GM12878 (cell line): Measurements from ENCODE around the gene ARHGAP15. TPM values are rescaled to one million over a fixed set of nuclear protein-coding genes. Genes with fewer than 3 reads are reported as not detected.

Experiments
- ATAC-seq: fragments of 200-7000 bp; cut with Tn5 transposase; 3 replicates; pipeline ENCODE4 v1.9.1; 2020; ENCODE audit warnings: mild to moderate bottlenecking, moderate library complexity
- BruUV-seq: library from RNA; stranded (reverse); fragments of 400-500 nt; replicated peaks from 2 replicates; lab custom pipeline; 2021; lab: Mats Ljungman, UMichigan
- CTCF ChIA-PET: fragments of 300-600 bp; sonication (Branson Sonifier 250); formaldehyde crosslinking; extraction: SDS; loops from one replicate; lab custom pipeline; 2021; ENCODE audit warnings: inconsistent platforms; lab: Yijun Ruan, JAX
- POLR2A ChIA-PET: fragments of 350-600 bp; formaldehyde crosslinking; extraction: SDS; loops from one replicate; lab custom pipeline; 2021; ENCODE audit warnings: inconsistent platforms; lab: Charles Lee
- RAD21 ChIA-PET: fragments of 300-600 bp; sonication (Branson Sonifier 250); formaldehyde crosslinking; loops from one replicate; lab custom pipeline; 2023; ENCODE audit warnings: antibody characterized with exemption; ENCODE audit not compliant: unreplicated experiment; lab: Charles Lee
- SMC1A ChIA-PET: fragments of 300-600 bp; sonication (Branson Sonifier 250); formaldehyde crosslinking; loops from one replicate; lab custom pipeline; 2023; ENCODE audit not compliant: unreplicated experiment, uncharacterized antibody; lab: Charles Lee
- DNase-seq: peaks from one replicate; pipeline ENCODE4 v3.0.0-alpha.2; 2011; ENCODE audit warnings: low read depth, low spot score
- FAIRE-seq: peaks from 3 replicates; lab custom pipeline; 2011; peaks lifted over from hg19 to GRCh38; lab: Jason Lieb, UNC
- H2AFZ ChIP-seq: 2 replicates; pipeline ENCODE4 v1.6.0; 2011; ENCODE audit warnings: low read depth, low read length, control low read depth; ENCODE audit not compliant: control insufficient read depth
- H3K27ac ChIP-seq: 2 replicates; pipeline ENCODE4 v1.5.1; 2011; ENCODE audit warnings: control low read depth; ENCODE audit not compliant: control insufficient read depth, insufficient read depth
- H3K27me3 ChIP-seq, 2 experiments: replicated peaks in 1 of 2; 2 replicates each; pipeline versions ENCODE4 v1.6.0 to v1.6.1; 2011; ENCODE audit warnings: low read length in 1 of 2; ENCODE audit not compliant: control insufficient read depth in 2 of 2, insufficient read depth in 2 of 2
- H3K36me3 ChIP-seq, 2 experiments: 2 replicates each; pipeline ENCODE4 v1.5.1; 2011; ENCODE audit warnings: low read length in 1 of 2; ENCODE audit not compliant: control insufficient read depth in 2 of 2, insufficient read depth in 2 of 2
- H3K4me1 ChIP-seq: 2 replicates; pipeline ENCODE4 v1.6.1; 2011; ENCODE audit warnings: mild to moderate bottlenecking, low read length, moderate library complexity, mixed read lengths; ENCODE audit not compliant: control insufficient read depth, insufficient read depth
- H3K4me2 ChIP-seq: 2 replicates; pipeline ENCODE4 v1.6.0; 2011; ENCODE audit warnings: control low read depth; ENCODE audit not compliant: control insufficient read depth, insufficient read depth
- H3K4me3 ChIP-seq: fragments of 200-600 bp; sonication (generic); 2 replicates; pipeline ENCODE4 v1.5.1; 2016
- H3K79me2 ChIP-seq: 2 replicates; pipeline ENCODE4 v1.6.0; 2011; ENCODE audit warnings: low read length; ENCODE audit not compliant: control insufficient read depth, insufficient read depth
- H3K9ac ChIP-seq: 2 replicates; pipeline ENCODE4 v1.8.0; 2011; ENCODE audit warnings: low read length, control low read depth, mixed read lengths; ENCODE audit not compliant: control insufficient read depth, insufficient read depth
- H3K9me3 ChIP-seq: replicated peaks from 3 replicates; pipeline ENCODE4 v1.5.1; 2011; ENCODE audit warnings: mild to moderate bottlenecking, low read length; ENCODE audit not compliant: control insufficient read depth, insufficient read depth
- H4K20me1 ChIP-seq: 2 replicates; pipeline ENCODE4 v1.6.0; 2011; ENCODE audit not compliant: control insufficient read depth, insufficient read depth
- ATF3 ChIP-seq: IDR thresholded peaks from 2 replicates; pipeline ENCODE4 v1.6.1; 2011; ENCODE audit warnings: low read depth, mild to moderate bottlenecking, low read length, moderate library complexity, borderline replicate concordance; ENCODE audit errors: extremely low read depth
- BACH1 ChIP-seq: fragments of 450-650 bp; IDR thresholded peaks from 2 replicates; pipeline ENCODE4 v1.6.1; 2017; ENCODE audit warnings: mild to moderate bottlenecking, borderline replicate concordance
- CBX5 ChIP-seq: sonication (generic); IDR thresholded peaks from 2 replicates; pipeline ENCODE4 v1.6.1; 2016; ENCODE audit warnings: low read depth, moderate library complexity, mild to moderate bottlenecking, inconsistent platforms
- HDGF ChIP-seq: fragments of 450-650 bp; IDR thresholded peaks from 2 replicates; pipeline ENCODE4 v1.6.1; 2016; ENCODE audit warnings: antibody characterized with exemption
- IRF5 ChIP-seq: fragments of 450-650 bp; IDR thresholded peaks from 2 replicates; pipeline ENCODE4 v1.6.1; 2017; ENCODE audit warnings: borderline replicate concordance
- JUND ChIP-seq: IDR thresholded peaks from 2 replicates; pipeline ENCODE4 v1.6.1; 2012; ENCODE audit warnings: low read depth, mild to moderate bottlenecking, low read length, improper control_type of control experiment, moderate library complexity
- KAT2A ChIP-seq: conservative IDR thresholded peaks from 2 replicates; pipeline ENCODE4 v1.6.1; 2011; ENCODE audit warnings: low read depth, low read length; ENCODE audit not compliant: control insufficient read depth
- LARP7 ChIP-seq: fragments of 450-650 bp; IDR thresholded peaks from 2 replicates; pipeline ENCODE4 v1.6.1; 2017; ENCODE audit warnings: mild to moderate bottlenecking
- MAX ChIP-seq: IDR thresholded peaks from 2 replicates; pipeline ENCODE4 v1.6.1; 2012; ENCODE audit warnings: low read depth, low read length, improper control_type of control experiment
- MYB ChIP-seq: fragments of 150-350 bp; IDR thresholded peaks from 2 replicates; pipeline ENCODE4 v1.6.1; 2014; ENCODE audit warnings: mild to moderate bottlenecking, low read depth, low read length, borderline replicate concordance
- NBN ChIP-seq: fragments of 450-650 bp; IDR thresholded peaks from 2 replicates; pipeline ENCODE4 v1.6.1; 2016
- NR2C1 ChIP-seq: fragments of 450-650 bp; IDR thresholded peaks from 2 replicates; pipeline ENCODE4 v1.6.1; 2017; ENCODE audit warnings: antibody characterized with exemption, mild to moderate bottlenecking, moderate library complexity
- RBBP5 ChIP-seq: fragments of 200-600 bp; sonication (generic); conservative IDR thresholded peaks from 2 replicates; pipeline ENCODE4 v1.6.1; 2016
- RELA ChIP-seq: fragments of 450-650 bp; IDR thresholded peaks from 2 replicates; pipeline ENCODE4 v1.8.0; 2014; ENCODE audit warnings: borderline replicate concordance; ENCODE audit not compliant: partially characterized antibody
- SPI1 ChIP-seq: IDR thresholded peaks from 2 replicates; pipeline ENCODE4 v1.6.1; 2011; ENCODE audit warnings: low read depth, mild to moderate bottlenecking, low read length, moderate library complexity, borderline replicate concordance; ENCODE audit not compliant: insufficient read depth
- ZNF207 ChIP-seq: fragments of 450-650 bp; IDR thresholded peaks from 2 replicates; pipeline ENCODE4 v1.6.1; 2014; ENCODE audit warnings: antibody characterized with exemption, mild to moderate bottlenecking, borderline replicate concordance
- ZNF217 ChIP-seq: fragments of 450-650 bp; IDR thresholded peaks from 2 replicates; pipeline ENCODE4 v1.6.1; 2017; ENCODE audit warnings: antibody characterized with exemption, mild to moderate bottlenecking
- WGBS: methylation state at CpG from one replicate; pipeline ENCODE4 v1.1.6; 2016; ENCODE audit warnings: low lambda C conversion rate; ENCODE audit not compliant: insufficient replicate concordance, insufficient coverage; ENCODE audit errors: missing lambda C conversion rate; 5-methylcytosine and 5-hydroxymethylcytosine counted together
- in situ Hi-C: fragments of 300-500 bp; cut with MboI; formaldehyde crosslinking; loops from 9 replicates; pipeline ENCODE4 v1.14.3; 2018; ENCODE audit warnings: mixed read lengths
- intact Hi-C: fragments of 100-400 bp; cut with micrococcal nuclease; formaldehyde crosslinking; loops from one replicate; pipeline ENCODE4 v1.14.2; 2022; ENCODE audit not compliant: unreplicated experiment
- polyA plus RNA-seq, 11 experiments: library from polyadenylated mRNA; depleted of rRNA in 4 of 11; unstranded in 6 of 11; stranded (reverse) in 5 of 11; fragments of >200 nt; fragmentation: Nextera tagmentation in 4 of 11; fragmentation: Illumina TruSeq in 1 of 11; extraction: Ambion mirVana in 4 of 11; extraction: Trizol in 1 of 11; gene quantifications; 1 replicate in 1 of 11; 2 replicates in 10 of 11; pipeline versions ENCODE4 v1.2.1 to v1.2.3, GENCODE V29; 2011 to 2016; ENCODE audit warnings: inconsistent platforms in 2 of 11, missing spikeins in 2 of 11, low read depth in 1 of 11
- total RNA-seq, 4 experiments: library from RNA; depleted of rRNA in 3 of 4; stranded (reverse); fragments of >200 nt in 3 of 4; fragmentation: Illumina TruSeq in 1 of 4; extraction: Trizol in 1 of 4; gene quantifications; 2 replicates each; pipeline versions ENCODE4 v1.2.1 to v1.2.3, GENCODE V29; 2013 to 2021
- TF ChIP-seq, protein P1 (sequence below): IDR thresholded peaks from 2 replicates; pipeline ENCODE4 v1.6.1; 2012; ENCODE audit warnings: low read length, inconsistent platforms
- TF ChIP-seq, protein P2 (sequence below): IDR thresholded peaks from 2 replicates; pipeline ENCODE4 v1.6.1; 2011; ENCODE audit warnings: borderline replicate concordance, low read depth, mild to moderate bottlenecking, moderate library complexity, mixed read lengths, low read length; ENCODE audit not compliant: insufficient read depth; ENCODE audit errors: extremely low read length
- TF ChIP-seq, protein P3 (sequence below): fragments of 450-650 bp; IDR thresholded peaks from 2 replicates; pipeline ENCODE4 v1.6.1; 2016; ENCODE audit warnings: mild to moderate bottlenecking

The ARHGAP15 gene
- total and polyA plus RNA-seq, 10 of the 15 experiments (the other 5 are each of a cell fraction or from before 2014, with no cell fraction given) = 38.0 to 92.6 (median 66.7) TPM

DNA sequence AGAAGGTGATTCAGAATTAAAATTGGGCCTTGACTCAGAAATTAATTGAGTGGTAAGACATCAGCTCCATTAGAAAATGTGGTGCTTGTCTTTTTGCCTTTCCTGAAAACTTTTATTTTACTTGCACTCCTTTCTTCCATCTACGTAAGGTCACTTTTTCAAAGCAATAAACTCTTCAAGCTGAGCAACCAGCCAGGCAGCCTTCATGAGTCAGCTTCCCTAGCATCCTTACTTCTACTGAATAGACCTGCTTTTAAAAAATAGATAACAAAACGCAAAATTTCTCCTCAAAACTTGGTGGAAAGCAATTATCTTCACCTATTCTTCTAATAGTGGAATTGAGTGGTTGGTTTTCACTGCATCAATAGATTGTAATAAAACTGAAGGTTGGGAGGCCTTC is 504.2 kb downstream of the ARHGAP15 start (continued):
- TF ChIP-seq IRF5 = no peak
- TF ChIP-seq RELA = no peak
- no peak for TF ChIP-seq MAX
- no peak for TF ChIP-seq ATF3
- TF ChIP-seq JUND = no peak
- no peak for TF ChIP-seq LARP7
- TF ChIP-seq, all 136 proteins: peak for 0

GRCh38 chr2:143635302-143635701 is 506.1 kb downstream of the ARHGAP15 start:
- WGBS = 95% methylated on average over 2 of the region's 2 CpGs
- no peak for DNase-seq
- Histone ChIP-seq H3K9ac (no peak overlapping the region), H4K20me1 (no peaks in the 10 kb centered on the region), H3K27ac (no peak overlapping the region), H2AFZ (no peak overlapping the region), H3K4me1 (no peaks in the 10 kb centered on the region), H3K9me3 (peaks cover 2% of the 10 kb centered on the region; the same call in 2 of the 3 replicates), H3K79me2 (no peaks in the 10 kb centered on the region), H3K36me3 (no peaks in the 10 kb centered on the region), H3K27me3 (no peaks in the 10 kb centered on the region), H3K4me3 (no peak overlapping the region), H3K4me2 (no peak overlapping the region)
- ATAC-seq = no peak
- ChIA-PET SMC1A (no interaction called here), POLR2A (no interaction called here), RAD21 (no interaction called here), CTCF (no interaction called here)
- intact Hi-C loops (no loop called here), in situ Hi-C loops (no loop called here)
- BruUV-seq = no TSS peak
- no peak for FAIRE-seq
- TF ChIP-seq MYB (no peak), CBX5 (no peak), RBBP5 (no peak), BACH1 (no peak), ZNF207 (no peak), ZNF217 (no peak), HDGF (no peak), SPI1 (no peak), NR2C1 (no peak), NBN (no peak), KAT2A (no peak)
- TF ChIP-seq, protein P1, sequence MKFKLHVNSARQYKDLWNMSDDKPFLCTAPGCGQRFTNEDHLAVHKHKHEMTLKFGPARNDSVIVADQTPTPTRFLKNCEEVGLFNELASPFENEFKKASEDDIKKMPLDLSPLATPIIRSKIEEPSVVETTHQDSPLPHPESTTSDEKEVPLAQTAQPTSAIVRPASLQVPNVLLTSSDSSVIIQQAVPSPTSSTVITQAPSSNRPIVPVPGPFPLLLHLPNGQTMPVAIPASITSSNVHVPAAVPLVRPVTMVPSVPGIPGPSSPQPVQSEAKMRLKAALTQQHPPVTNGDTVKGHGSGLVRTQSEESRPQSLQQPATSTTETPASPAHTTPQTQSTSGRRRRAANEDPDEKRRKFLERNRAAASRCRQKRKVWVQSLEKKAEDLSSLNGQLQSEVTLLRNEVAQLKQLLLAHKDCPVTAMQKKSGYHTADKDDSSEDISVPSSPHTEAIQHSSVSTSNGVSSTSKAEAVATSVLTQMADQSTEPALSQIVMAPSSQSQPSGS = no peak
- TF ChIP-seq, protein P2, sequence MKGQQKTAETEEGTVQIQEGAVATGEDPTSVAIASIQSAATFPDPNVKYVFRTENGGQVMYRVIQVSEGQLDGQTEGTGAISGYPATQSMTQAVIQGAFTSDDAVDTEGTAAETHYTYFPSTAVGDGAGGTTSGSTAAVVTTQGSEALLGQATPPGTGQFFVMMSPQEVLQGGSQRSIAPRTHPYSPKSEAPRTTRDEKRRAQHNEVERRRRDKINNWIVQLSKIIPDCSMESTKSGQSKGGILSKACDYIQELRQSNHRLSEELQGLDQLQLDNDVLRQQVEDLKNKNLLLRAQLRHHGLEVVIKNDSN = no peak
- TF ChIP-seq, protein P3, sequence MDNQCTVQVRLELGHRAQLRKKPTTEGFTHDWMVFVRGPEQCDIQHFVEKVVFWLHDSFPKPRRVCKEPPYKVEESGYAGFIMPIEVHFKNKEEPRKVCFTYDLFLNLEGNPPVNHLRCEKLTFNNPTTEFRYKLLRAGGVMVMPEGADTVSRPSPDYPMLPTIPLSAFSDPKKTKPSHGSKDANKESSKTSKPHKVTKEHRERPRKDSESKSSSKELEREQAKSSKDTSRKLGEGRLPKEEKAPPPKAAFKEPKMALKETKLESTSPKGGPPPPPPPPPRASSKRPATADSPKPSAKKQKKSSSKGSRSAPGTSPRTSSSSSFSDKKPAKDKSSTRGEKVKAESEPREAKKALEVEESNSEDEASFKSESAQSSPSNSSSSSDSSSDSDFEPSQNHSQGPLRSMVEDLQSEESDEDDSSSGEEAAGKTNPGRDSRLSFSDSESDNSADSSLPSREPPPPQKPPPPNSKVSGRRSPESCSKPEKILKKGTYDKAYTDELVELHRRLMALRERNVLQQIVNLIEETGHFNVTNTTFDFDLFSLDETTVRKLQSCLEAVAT = no peak
